ENCODE results near the gene DIP2C. TPM values are rescaled to one million over a fixed set of nuclear protein-coding genes. Genes with fewer than 3 reads are reported as not detected.
"Not testable (repeated sequence)": the region's sequence is repeated elsewhere in the genome, so short reads cannot be mapped to it uniquely, and the experiment has no call there.

Gene DIP2C
- total RNA-seq, 6 experiments from 2014 or later: 23.2 to 28.9 (median 26.3) TPM

DNA sequence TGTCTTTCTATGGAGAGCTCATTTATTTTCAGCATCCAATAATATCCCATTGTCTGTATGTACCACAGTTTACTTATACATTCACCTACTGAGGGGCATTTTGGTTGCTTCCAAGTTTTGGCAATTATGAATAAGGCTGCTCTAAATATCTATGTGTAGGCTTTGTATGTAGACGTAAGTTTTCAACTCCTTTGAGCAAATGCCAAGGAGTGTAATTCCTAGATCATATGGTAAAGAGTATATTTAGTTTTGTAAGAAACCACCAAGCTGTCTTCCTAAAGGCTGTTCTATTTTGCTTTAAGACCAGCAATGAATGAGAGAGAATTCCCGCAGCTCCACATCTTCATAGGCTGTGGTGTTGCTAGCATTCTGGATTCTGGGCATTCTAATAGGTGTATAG lies 259.8 kb downstream of the DIP2C start:
- Mint-ChIP-seq H3K4me1 (ENCODE audit: low read depth) (no peaks in the 10 kb centered on the region), H3K27ac (no peak overlapping the region), H3K36me3 (ENCODE audit: low read depth) (peaks cover 59% of the 10 kb centered on the region), H3K9me3 (no peaks in the 10 kb centered on the region), H3K4me3 (no peak overlapping the region), H3K27me3 (ENCODE audit: insufficient read depth) (no peaks in the 10 kb centered on the region)
- TF ChIP-seq, protein P1, sequence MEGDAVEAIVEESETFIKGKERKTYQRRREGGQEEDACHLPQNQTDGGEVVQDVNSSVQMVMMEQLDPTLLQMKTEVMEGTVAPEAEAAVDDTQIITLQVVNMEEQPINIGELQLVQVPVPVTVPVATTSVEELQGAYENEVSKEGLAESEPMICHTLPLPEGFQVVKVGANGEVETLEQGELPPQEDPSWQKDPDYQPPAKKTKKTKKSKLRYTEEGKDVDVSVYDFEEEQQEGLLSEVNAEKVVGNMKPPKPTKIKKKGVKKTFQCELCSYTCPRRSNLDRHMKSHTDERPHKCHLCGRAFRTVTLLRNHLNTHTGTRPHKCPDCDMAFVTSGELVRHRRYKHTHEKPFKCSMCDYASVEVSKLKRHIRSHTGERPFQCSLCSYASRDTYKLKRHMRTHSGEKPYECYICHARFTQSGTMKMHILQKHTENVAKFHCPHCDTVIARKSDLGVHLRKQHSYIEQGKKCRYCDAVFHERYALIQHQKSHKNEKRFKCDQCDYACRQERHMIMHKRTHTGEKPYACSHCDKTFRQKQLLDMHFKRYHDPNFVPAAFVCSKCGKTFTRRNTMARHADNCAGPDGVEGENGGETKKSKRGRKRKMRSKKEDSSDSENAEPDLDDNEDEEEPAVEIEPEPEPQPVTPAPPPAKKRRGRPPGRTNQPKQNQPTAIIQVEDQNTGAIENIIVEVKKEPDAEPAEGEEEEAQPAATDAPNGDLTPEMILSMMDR (IDR thresholded peaks at IDR 0.05): no peak
- no peak for DNase-seq

DNA sequence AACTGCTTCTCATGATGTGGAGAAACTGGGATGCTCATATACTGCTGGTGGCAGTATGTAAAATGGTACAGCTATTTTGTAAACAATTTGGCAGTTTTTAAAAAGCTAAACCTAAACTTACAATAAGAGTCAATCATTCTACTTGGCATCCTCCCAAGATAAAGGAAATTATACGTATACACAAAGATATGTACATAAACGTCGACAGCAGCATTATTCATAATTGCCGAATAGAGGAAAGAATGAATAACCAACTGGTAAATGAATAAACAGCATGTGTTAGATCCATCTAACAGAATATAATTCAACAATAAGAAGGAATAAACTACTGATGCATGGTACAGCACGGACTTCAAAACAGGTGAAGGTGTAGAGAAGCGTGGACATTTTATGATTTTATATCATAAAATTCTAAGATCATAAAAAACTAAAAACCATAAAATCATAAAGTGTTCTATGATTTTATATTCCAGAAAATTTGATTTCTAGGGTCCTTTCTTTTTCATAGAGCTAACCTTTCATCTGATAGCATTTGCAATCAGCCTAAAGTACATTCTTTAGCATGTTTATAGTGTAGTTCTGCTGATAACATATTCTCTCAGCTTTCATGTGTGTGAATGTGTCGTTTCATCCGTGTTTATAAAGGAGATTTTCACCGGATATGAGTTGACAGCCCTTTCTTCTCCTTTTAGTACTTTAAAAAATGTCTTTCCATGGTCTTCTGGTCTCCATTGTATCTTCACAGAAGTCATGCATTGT lies 261.5 kb downstream of the DIP2C start:
- Mint-ChIP-seq H3K36me3 (ENCODE audit: low read depth) (peaks cover 47% of the 10 kb centered on the region), H3K4me3 (no peak overlapping the region), H3K9me3 (no peaks in the 10 kb centered on the region), H3K27ac (no peak overlapping the region), H3K4me1 (ENCODE audit: low read depth) (no peaks in the 10 kb centered on the region), H3K27me3 (ENCODE audit: insufficient read depth) (no peaks in the 10 kb centered on the region)
- DNase-seq: no peak
- TF ChIP-seq, protein P1 (IDR thresholded peaks at IDR 0.05): no peak

- peaks cover 37% of the 10 kb centered on the region for H3K36me3 Mint-ChIP-seq (ENCODE audit: low read depth)
- not testable (repeated sequence) for H3K27me3 Mint-ChIP-seq (ENCODE audit: insufficient read depth); H3K9me3 Mint-ChIP-seq; H3K4me3 Mint-ChIP-seq; H3K4me1 Mint-ChIP-seq (ENCODE audit: low read depth)
- H3K27ac Mint-ChIP-seq: peak overlapping the region; percentile 59
- peak; percentile 5 for DNase-seq
These were observed 264.1 kb downstream of the DIP2C start for GRCh38 chr10:425365-425764.

DNA sequence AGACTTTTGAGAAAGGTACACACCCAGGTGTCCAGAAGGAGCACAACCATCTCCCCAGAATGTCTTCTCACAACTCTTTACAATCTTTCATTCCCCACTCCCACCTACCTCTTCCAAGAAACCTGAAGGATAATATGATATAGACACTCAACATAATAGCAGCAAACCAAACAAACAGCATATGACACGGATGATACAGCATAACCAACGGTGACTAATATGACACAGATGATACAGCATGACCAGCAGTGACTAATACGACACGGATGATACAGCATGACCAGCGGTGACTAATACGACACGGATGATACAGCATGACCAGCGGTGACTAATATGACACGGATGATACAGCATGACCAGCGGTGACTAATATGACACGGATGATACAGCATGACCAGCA lies 264.7 kb downstream of the DIP2C start:
- H3K9me3 Mint-ChIP-seq; H3K4me3 Mint-ChIP-seq; H3K4me1 Mint-ChIP-seq (ENCODE audit: low read depth); H3K27me3 Mint-ChIP-seq (ENCODE audit: insufficient read depth); DNase-seq: not testable (repeated sequence)
- Mint-ChIP-seq H3K27ac (peak overlapping the region; percentile 55), H3K36me3 (ENCODE audit: low read depth) (peaks cover 37% of the 10 kb centered on the region)

DNA sequence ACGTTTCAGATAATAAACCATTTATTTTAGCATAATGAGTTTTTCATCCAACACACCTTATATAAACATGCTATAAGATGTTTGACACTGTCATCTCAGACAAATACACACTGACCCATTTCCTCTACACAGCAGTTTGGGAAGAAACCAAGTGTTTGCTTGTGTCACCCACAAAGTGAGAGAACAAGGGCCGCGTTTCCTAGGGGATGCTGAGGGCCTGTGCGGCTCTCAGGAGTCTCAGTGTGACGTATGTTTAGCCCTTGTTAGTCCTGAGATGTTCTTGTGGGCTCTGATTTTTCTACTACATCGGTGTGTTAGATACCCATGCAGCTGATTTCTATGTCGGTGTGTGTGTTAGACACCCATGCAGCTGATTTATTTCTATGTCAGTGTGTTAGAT lies 266.3 kb downstream of the DIP2C start:
- Mint-ChIP-seq H3K9me3 (no peaks in the 10 kb centered on the region), H3K4me3 (no peak overlapping the region), H3K27me3 (ENCODE audit: insufficient read depth) (peaks cover 2% of the 10 kb centered on the region; the same call in 1 of the 2 replicates), H3K4me1 (ENCODE audit: low read depth) (no peaks in the 10 kb centered on the region), H3K27ac (no peak overlapping the region), H3K36me3 (ENCODE audit: low read depth) (peaks cover 29% of the 10 kb centered on the region)
- TF ChIP-seq, protein P1 (IDR thresholded peaks at IDR 0.05): no peak
- DNase-seq: no peak

GRCh38 chr10:422675-423074 lies 266.8 kb downstream of the DIP2C start:
- no peak for DNase-seq
- Mint-ChIP-seq H3K36me3 (ENCODE audit: low read depth) (peaks cover 29% of the 10 kb centered on the region), H3K27me3 (ENCODE audit: insufficient read depth) (peaks cover 2% of the 10 kb centered on the region; the same call in 1 of the 2 replicates)

More at GRCh38 chr10:422675-423074, 266.8 kb downstream of the DIP2C start:
- TF ChIP-seq, protein P1 (IDR thresholded peaks at IDR 0.05): no peak
- Mint-ChIP-seq H3K4me1 (ENCODE audit: low read depth) (no peaks in the 10 kb centered on the region), H3K4me3 (no peak overlapping the region), H3K9me3 (no peaks in the 10 kb centered on the region), H3K27ac (no peak overlapping the region)

Data from HFFc6 (cell line).